GM21515 (cell line): Measurements from ENCODE around the gene PHLDA2.

Experiments
- ATAC-seq: cut with Tn5 transposase; IDR thresholded peaks from one replicate; pipeline ENCODE4 v1.9.1; 2021; ENCODE audit not compliant: unreplicated experiment

PHLDA2 gene

GRCh38 chr11:2928605-2929530 is at the start of gene PHLDA2:
PHLDA2 (minus strand) TSS chr11:2929420; CDS start chr11:2929364, 56 bp downstream.
- no peak for ATAC-seq

GRCh38 chr11:2977113-2977512 is 47.9 kb upstream of the PHLDA2 start:
- ATAC-seq, result no peak

- ATAC-seq, result no peak
Measured at GRCh38 chr11:2976294-2977063, 47.3 kb upstream of the PHLDA2 start.

- ATAC-seq, result no peak
Measured at GRCh38 chr11:2975594-2975993, 46.4 kb upstream of the PHLDA2 start.

GRCh38 chr11:2974272-2974671 is 45.1 kb upstream of the PHLDA2 start:
- no peak for ATAC-seq

GRCh38 chr11:2968341-2968900 is 39.2 kb upstream of the PHLDA2 start:
- ATAC-seq, result no peak

GRCh38 chr11:2964782-2965181 is 35.6 kb upstream of the PHLDA2 start:
- ATAC-seq, result no peak

- no peak for ATAC-seq
Measured at GRCh38 chr11:2963761-2964160, 34.5 kb upstream of the PHLDA2 start.

- ATAC-seq, result no peak
Measured at GRCh38 chr11:2963112-2963754, 34.0 kb upstream of the PHLDA2 start.

GRCh38 chr11:2961080-2961479 is 31.9 kb upstream of the PHLDA2 start:
- no peak for ATAC-seq

- no peak for ATAC-seq
Measured at GRCh38 chr11:2960139-2960538, 30.9 kb upstream of the PHLDA2 start.

GRCh38 chr11:2958251-2958650 is 29.0 kb upstream of the PHLDA2 start:
- ATAC-seq, result no peak

GRCh38 chr11:2955906-2956476 is 26.8 kb upstream of the PHLDA2 start:
- no peak for ATAC-seq

- ATAC-seq, result no peak
Measured at GRCh38 chr11:2954263-2954662, 25.0 kb upstream of the PHLDA2 start.

GRCh38 chr11:2952290-2952689 is 23.1 kb upstream of the PHLDA2 start:
- ATAC-seq, result no peak

- no peak for ATAC-seq
Measured at GRCh38 chr11:2951231-2952110, 22.3 kb upstream of the PHLDA2 start.

GRCh38 chr11:2950825-2951224 is 21.6 kb upstream of the PHLDA2 start:
- no peak for ATAC-seq

GRCh38 chr11:2949920-2950319 is 20.7 kb upstream of the PHLDA2 start:
- no peak for ATAC-seq

- ATAC-seq, result no peak
Measured at GRCh38 chr11:2947744-2948143, 18.5 kb upstream of the PHLDA2 start.

GRCh38 chr11:2945757-2946287 is 16.6 kb upstream of the PHLDA2 start:
- no peak for ATAC-seq
